ENCODE data around the gene ADSS1. TPM values are rescaled to one million over a fixed set of nuclear protein-coding genes. Genes with fewer than 3 reads are reported as not detected.
A peak's percentile ranks its signal among the peaks of the same experiment; 100 is the strongest.

ADSS1 gene
- total RNA-seq, 4 donors from 2014 or later = 11.0 to 18.6 (median 17.1) TPM

- peaks cover 0 to 20% (median 0%) of the 10 kb centered on the region in 3 donors for H3K36me3 ChIP-seq
- no peak for TF ChIP-seq POLR2A (IDR thresholded peaks at IDR 0.05)
- TF ChIP-seq, protein P1, sequence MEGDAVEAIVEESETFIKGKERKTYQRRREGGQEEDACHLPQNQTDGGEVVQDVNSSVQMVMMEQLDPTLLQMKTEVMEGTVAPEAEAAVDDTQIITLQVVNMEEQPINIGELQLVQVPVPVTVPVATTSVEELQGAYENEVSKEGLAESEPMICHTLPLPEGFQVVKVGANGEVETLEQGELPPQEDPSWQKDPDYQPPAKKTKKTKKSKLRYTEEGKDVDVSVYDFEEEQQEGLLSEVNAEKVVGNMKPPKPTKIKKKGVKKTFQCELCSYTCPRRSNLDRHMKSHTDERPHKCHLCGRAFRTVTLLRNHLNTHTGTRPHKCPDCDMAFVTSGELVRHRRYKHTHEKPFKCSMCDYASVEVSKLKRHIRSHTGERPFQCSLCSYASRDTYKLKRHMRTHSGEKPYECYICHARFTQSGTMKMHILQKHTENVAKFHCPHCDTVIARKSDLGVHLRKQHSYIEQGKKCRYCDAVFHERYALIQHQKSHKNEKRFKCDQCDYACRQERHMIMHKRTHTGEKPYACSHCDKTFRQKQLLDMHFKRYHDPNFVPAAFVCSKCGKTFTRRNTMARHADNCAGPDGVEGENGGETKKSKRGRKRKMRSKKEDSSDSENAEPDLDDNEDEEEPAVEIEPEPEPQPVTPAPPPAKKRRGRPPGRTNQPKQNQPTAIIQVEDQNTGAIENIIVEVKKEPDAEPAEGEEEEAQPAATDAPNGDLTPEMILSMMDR (IDR thresholded peaks at IDR 0.05) = no peak
- H3K9me3 ChIP-seq = no peaks in the 10 kb centered on the region
- H3K4me3 ChIP-seq = no peak overlapping the region
- peak overlapping the region in 1 of 4 donors; percentile 76 for H3K27ac ChIP-seq
- no peaks in the 10 kb centered on the region for H3K27me3 ChIP-seq
- no peak for DNase-seq
- H3K4me1 ChIP-seq = peaks cover 6 to 39% (median 14%) of the 10 kb centered on the region in 4 donors
Measured at GRCh38 chr14:104721505-104722431, 2.3 kb upstream of the ADSS1 start.

GRCh38 chr14:104722938-104723650 lies 935 bp upstream of the ADSS1 start:
- no peaks in the 10 kb centered on the region for H3K27me3 ChIP-seq
- DNase-seq = peak in 2 of 3 donors; percentile 65 to 70
- TF ChIP-seq POLR2A (IDR thresholded peaks at IDR 0.05) = no peak
- TF ChIP-seq, protein P1 (IDR thresholded peaks at IDR 0.05) = no peak
- H3K27ac ChIP-seq = peak overlapping the region; percentile 68 to 88 (median 72)
- peaks cover 6 to 39% (median 14%) of the 10 kb centered on the region in 4 donors for H3K4me1 ChIP-seq
- H3K36me3 ChIP-seq = peaks cover 0 to 14% (median 0%) of the 10 kb centered on the region in 3 donors
- H3K9me3 ChIP-seq = no peaks in the 10 kb centered on the region
- peak overlapping the region; percentile 64 to 94 (median 90) for H3K4me3 ChIP-seq

DNA sequence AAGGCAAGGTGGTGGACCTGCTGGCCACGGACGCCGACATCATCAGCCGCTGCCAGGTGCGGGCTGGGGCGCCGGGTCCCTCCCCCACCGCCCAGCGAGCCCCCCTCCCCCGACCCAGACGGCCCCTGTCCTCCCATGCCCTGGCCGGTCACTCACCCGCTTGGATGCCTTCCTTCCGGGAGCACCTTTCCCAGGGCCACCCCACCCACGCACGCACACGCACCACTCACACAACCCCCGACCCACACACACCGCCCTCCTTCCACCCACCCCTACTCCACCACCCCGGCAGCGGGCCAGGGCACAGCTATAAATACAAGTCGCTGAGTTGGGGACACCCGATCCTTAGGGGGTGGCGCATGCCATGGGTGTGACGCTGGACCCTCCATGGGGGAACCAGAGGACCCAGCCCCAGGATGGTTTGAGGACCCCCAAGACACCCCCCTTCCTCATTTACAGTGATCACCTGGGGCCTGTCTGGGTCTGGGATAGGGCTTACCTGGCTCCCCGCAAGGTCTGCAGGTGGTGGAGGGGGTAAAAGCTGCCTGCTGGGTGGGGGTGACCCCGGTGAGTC lies 465 bp downstream of the ADSS1 start:
- Histone ChIP-seq H3K36me3 (peaks cover 0 to 5% (median 0%) of the 10 kb centered on the region in 3 donors), H3K27ac (peak overlapping the region; percentile 68 to 88 (median 72)), H3K4me1 (peaks cover 6 to 39% (median 14%) of the 10 kb centered on the region in 4 donors), H3K4me3 (peak overlapping the region; percentile 64 to 94 (median 90)), H3K9me3 (no peaks in the 10 kb centered on the region), H3K27me3 (no peaks in the 10 kb centered on the region)
- TF ChIP-seq, protein P1 (IDR thresholded peaks at IDR 0.05) = no peak
- no peak for TF ChIP-seq POLR2A (IDR thresholded peaks at IDR 0.05)
- peak in 2 of 3 donors; percentile 66 to 68 for DNase-seq

DNA sequence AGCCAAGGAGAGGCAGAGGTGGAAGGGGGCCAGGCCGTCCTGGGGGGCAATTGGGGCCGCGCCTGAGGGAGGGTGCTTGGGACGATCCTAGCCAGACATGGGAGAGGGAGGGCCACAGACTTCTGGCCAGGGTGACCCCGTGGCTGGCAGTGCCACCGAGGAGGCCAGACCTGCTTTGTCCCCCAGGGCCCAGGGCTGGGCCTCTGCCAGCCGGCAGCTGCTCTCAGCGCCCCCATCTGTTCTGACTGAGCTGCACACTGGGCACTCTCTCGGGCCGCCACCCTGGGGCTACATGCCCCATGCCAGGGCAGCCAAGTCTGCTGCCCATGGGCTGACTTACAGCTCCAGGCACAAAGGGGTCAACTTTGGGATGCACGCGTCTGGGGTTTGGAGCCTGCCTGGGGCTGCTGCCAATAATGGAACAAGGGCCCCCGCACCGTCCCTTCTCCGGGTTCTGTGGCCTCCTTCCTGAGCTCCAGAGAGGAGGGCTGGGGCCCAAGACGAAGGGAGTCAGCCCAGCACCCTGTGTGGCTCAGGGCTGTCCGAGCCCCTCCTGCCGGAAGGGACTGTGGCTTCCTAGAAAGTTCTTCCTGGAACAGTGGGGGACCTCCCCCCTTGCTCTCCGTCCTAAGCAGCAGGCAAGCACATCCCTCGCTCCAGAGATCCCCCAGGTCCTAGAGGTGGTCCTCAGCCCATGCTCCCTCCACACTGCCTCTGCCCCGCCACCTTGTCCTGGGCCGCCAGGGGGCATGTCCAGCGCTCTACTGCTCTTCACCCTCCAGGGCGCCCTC lies 1.1 kb downstream of the ADSS1 start:
- DNase-seq = no peak
- Histone ChIP-seq H3K4me3 (peak overlapping the region in 2 of 4 donors; percentile 88 to 91), H3K27ac (peak overlapping the region in 3 of 4 donors; percentile 4 to 68 (median 8)), H3K36me3 (no peaks in the 10 kb centered on the region), H3K4me1 (peaks cover 6 to 39% (median 14%) of the 10 kb centered on the region in 4 donors), H3K27me3 (no peaks in the 10 kb centered on the region), H3K9me3 (no peaks in the 10 kb centered on the region)
- no peak for TF ChIP-seq POLR2A (IDR thresholded peaks at IDR 0.05)
- TF ChIP-seq, protein P1 (IDR thresholded peaks at IDR 0.05) = peak in 2 of 6 experiments; percentile 6 to 23

Measured in Peyer's patch (tissue), 4 donors.